ENCODE data around the gene PRR29.

DNA sequence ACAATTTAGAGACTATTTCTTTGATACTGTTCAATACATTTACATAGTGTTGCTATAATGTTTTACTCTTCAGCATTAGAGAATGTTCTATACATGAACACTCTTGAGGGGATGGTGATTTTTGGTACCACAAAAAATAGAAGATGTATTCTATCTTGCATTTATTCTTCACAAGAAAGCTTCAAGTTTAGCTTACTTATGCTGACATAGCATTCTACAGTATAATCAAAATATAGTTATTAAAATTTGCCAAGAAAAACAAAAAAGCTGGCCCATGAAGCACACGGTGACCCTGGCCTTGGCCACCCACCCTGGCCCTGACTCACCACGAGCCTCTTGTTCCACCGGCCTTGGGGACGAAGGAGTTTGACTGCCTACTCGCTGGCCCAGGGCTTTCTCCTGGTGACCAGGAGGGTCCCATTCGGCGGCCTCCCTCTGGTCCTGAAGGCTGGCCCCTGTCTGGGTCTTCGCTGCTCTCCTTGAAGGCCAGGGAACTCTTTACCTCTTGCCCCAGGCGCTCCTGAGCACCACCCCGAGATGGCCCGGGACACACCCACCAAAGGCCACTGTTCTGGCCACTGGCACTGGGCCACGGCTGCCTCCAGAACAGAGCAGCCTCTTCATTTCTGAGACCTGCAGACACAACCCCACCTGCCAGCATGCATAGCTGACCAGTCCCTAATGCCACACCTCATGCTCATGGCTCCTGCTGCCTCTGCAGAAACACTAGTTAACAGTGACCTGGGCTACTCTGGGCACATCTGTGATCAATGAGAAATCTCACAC lies 44.7 kb downstream of the PRR29 start:
- TF ChIP-seq, protein P1, sequence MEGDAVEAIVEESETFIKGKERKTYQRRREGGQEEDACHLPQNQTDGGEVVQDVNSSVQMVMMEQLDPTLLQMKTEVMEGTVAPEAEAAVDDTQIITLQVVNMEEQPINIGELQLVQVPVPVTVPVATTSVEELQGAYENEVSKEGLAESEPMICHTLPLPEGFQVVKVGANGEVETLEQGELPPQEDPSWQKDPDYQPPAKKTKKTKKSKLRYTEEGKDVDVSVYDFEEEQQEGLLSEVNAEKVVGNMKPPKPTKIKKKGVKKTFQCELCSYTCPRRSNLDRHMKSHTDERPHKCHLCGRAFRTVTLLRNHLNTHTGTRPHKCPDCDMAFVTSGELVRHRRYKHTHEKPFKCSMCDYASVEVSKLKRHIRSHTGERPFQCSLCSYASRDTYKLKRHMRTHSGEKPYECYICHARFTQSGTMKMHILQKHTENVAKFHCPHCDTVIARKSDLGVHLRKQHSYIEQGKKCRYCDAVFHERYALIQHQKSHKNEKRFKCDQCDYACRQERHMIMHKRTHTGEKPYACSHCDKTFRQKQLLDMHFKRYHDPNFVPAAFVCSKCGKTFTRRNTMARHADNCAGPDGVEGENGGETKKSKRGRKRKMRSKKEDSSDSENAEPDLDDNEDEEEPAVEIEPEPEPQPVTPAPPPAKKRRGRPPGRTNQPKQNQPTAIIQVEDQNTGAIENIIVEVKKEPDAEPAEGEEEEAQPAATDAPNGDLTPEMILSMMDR (IDR thresholded peaks at IDR 0.05), result no peak
- TF ChIP-seq POLR2A (IDR thresholded peaks at IDR 0.05), result no peak
